HepG2 (cell line): ENCODE results near the gene ZNF425. TPM values are rescaled to one million over a fixed set of nuclear protein-coding genes. Genes with fewer than 3 reads are reported as not detected.

Source experiments
- BCL6 ChIP-seq: IDR thresholded peaks from 2 replicates; pipeline ENCODE4 v1.6.1; 2016; ENCODE audit warnings: missing genetic modification reagents, missing compliant biosample characterization
- FOSL1 ChIP-seq: sonication (generic); formaldehyde crosslinking; IDR thresholded peaks from 2 replicates; pipeline ENCODE4 v1.9.0; 2021; ENCODE audit warnings: missing genetic modification reagents, borderline replicate concordance
- HDAC1 ChIP-seq: sonication (generic); formaldehyde crosslinking; IDR thresholded peaks from 2 replicates; pipeline ENCODE4 v1.5.1; 2020; ENCODE audit warnings: mild to moderate bottlenecking, missing genetic modification reagents
- HNRNPH1 ChIP-seq: fragments of 200-400 bp; formaldehyde crosslinking; optimal IDR thresholded peaks from 2 replicates; pipeline ENCODE3; 2017; ENCODE audit warnings: mild to moderate bottlenecking, low read depth, low read length
- LCORL ChIP-seq, 2 experiments: fragments of 450-650 bp in 1 of 2; sonication (generic) in 1 of 2; formaldehyde crosslinking in 1 of 2; IDR thresholded peaks; 2 replicates each; pipeline versions ENCODE4 v1.5.0 to v1.6.1; 2017 to 2020; ENCODE audit warnings: antibody characterized with exemption in 1 of 2, missing genetic modification reagents in 1 of 2
- MAFF ChIP-seq: IDR thresholded peaks from 2 replicates; pipeline ENCODE4 v1.6.1; 2011; ENCODE audit warnings: low read depth, low read length, improper control_type of control experiment
- MBNL3 ChIP-seq: fragments of 250-450 bp; sonication (Bioruptor Pico); conservative IDR thresholded peaks from 2 replicates; pipeline ENCODE4 v1.8.0; 2022; ENCODE audit warnings: mild to moderate bottlenecking, inconsistent platforms
- MTERF4 ChIP-seq: sonication (generic); formaldehyde crosslinking; IDR thresholded peaks from 2 replicates; pipeline ENCODE4 v1.8.0; 2023; ENCODE audit warnings: mild to moderate bottlenecking, missing genetic modification reagents
- RAD51 ChIP-seq: fragments of 450-650 bp; IDR thresholded peaks from 2 replicates; pipeline ENCODE4 v1.6.1; 2016; ENCODE audit warnings: borderline replicate concordance
- REL ChIP-seq: sonication (generic); formaldehyde crosslinking; conservative IDR thresholded peaks from 2 replicates; pipeline ENCODE4 v1.8.0; 2022; ENCODE audit warnings: mild to moderate bottlenecking, missing genetic modification reagents, moderate library complexity
- SRY ChIP-seq: sonication (generic); formaldehyde crosslinking; IDR thresholded peaks from 2 replicates; pipeline ENCODE4 v1.8.0; 2022; ENCODE audit warnings: mild to moderate bottlenecking, missing genetic modification reagents
- TBP ChIP-seq: sonication (generic); formaldehyde crosslinking; IDR thresholded peaks from 2 replicates; pipeline ENCODE4 v1.5.0; 2020; ENCODE audit warnings: missing genetic modification reagents
- TP53 ChIP-seq: sonication (generic); formaldehyde crosslinking; conservative IDR thresholded peaks from 2 replicates; pipeline ENCODE4 v1.4.0; 2020; ENCODE audit warnings: missing genetic modification reagents
- XBP1 ChIP-seq: sonication (generic); formaldehyde crosslinking; IDR thresholded peaks from 2 replicates; pipeline ENCODE4 v1.5.0; 2020; ENCODE audit warnings: missing genetic modification reagents
- YEATS4 ChIP-seq: sonication (generic); formaldehyde crosslinking; IDR thresholded peaks from 2 replicates; pipeline ENCODE4 v1.4.0; 2020; ENCODE audit warnings: missing genetic modification reagents, borderline replicate concordance
- ZBTB26 ChIP-seq: IDR thresholded peaks from 2 replicates; pipeline ENCODE4 v1.6.1; 2016; ENCODE audit warnings: missing compliant biosample characterization, missing genetic modification reagents, borderline replicate concordance
- ZFP36L2 ChIP-seq: sonication (generic); formaldehyde crosslinking; IDR thresholded peaks from 2 replicates; pipeline ENCODE4 v1.4.0; 2020; ENCODE audit warnings: missing genetic modification reagents
- ZNF205 ChIP-seq: IDR thresholded peaks from 2 replicates; pipeline ENCODE4 v1.6.1; 2018; ENCODE audit warnings: missing biosample characterization, missing genetic modification reagents
- ZNF362 ChIP-seq: sonication (generic); formaldehyde crosslinking; IDR thresholded peaks from 2 replicates; pipeline ENCODE4 v1.4.0; 2020; ENCODE audit warnings: missing genetic modification reagents, mild to moderate bottlenecking, borderline replicate concordance
- ZNF572 ChIP-seq: sonication (generic); formaldehyde crosslinking; IDR thresholded peaks from 2 replicates; pipeline ENCODE4 v1.5.1; 2020; ENCODE audit warnings: mild to moderate bottlenecking, missing genetic modification reagents
- ZNF589 ChIP-seq: sonication (generic); formaldehyde crosslinking; conservative IDR thresholded peaks from 2 replicates; pipeline ENCODE4 v1.8.0; 2022; ENCODE audit warnings: mild to moderate bottlenecking, moderate library complexity, missing genetic modification reagents
- ZNF674 ChIP-seq: sonication (generic); formaldehyde crosslinking; IDR thresholded peaks from 2 replicates; pipeline ENCODE4 v1.5.0; 2020; ENCODE audit warnings: low read depth, mild to moderate bottlenecking, missing genetic modification reagents
- ZNF737 ChIP-seq: sonication (generic); formaldehyde crosslinking; IDR thresholded peaks from 2 replicates; pipeline ENCODE4 v1.5.0; 2020; ENCODE audit warnings: missing genetic modification reagents, mild to moderate bottlenecking, borderline replicate concordance
- ZNF775 ChIP-seq: sonication (generic); formaldehyde crosslinking; IDR thresholded peaks from 2 replicates; pipeline ENCODE4 v1.4.0; 2020; ENCODE audit warnings: missing genetic modification reagents, mild to moderate bottlenecking, moderate library complexity, borderline replicate concordance
- polyA plus RNA-seq, 8 experiments: library from polyadenylated mRNA; depleted of rRNA in 3 of 8; stranded (reverse) in 7 of 8; unstranded in 1 of 8; fragments of >200 nt; fragmentation: Illumina TruSeq in 4 of 8; extraction: Trizol in 4 of 8; gene quantifications; 2 replicates each; pipeline versions ENCODE4 v1.2.1 to v1.2.3, GENCODE V29; 2011 to 2016; ENCODE audit warnings: low read depth in 4 of 8, missing spikeins in 1 of 8, mixed read lengths in 1 of 8; ENCODE audit not compliant: insufficient read depth in 1 of 8
- total RNA-seq, 5 experiments: library from RNA; depleted of rRNA; stranded (reverse); fragments of >200 nt; fragmentation: Illumina TruSeq; extraction: Trizol; gene quantifications; 2 replicates each; pipeline ENCODE4 v1.2.3, GENCODE V29; 2016; ENCODE audit warnings: low read depth in 1 of 5
- TF ChIP-seq, protein P1 (sequence below): sonication (generic); formaldehyde crosslinking; IDR thresholded peaks from 2 replicates; pipeline ENCODE4 v1.5.0; 2020; ENCODE audit warnings: mild to moderate bottlenecking, missing genetic modification reagents, moderate library complexity

Gene ZNF425
- total and polyA plus RNA-seq, 2 of the 13 experiments (the other 11 are each of a cell fraction or from before 2014, with no cell fraction given) = 0.51 to 1.1 TPM

GRCh38 chr7:149147752-149148653 lies 21.9 kb upstream of the ZNF425 start (continued):
- TF ChIP-seq MTERF4 (CRISPR knock-in tag) = no peak
- TF ChIP-seq ZNF205 (CRISPR knock-in tag) = no peak
- no peak for TF ChIP-seq BCL6 (CRISPR knock-in tag)
- no peak for TF ChIP-seq TBP
- no peak for TF ChIP-seq ZNF674
- TF ChIP-seq ZNF362 (CRISPR knock-in tag) = no peak
- no peak for TF ChIP-seq RAD51
- TF ChIP-seq ZNF737 = no peak
- TF ChIP-seq HNRNPH1 = no peak
- TF ChIP-seq XBP1 = no peak
- TF ChIP-seq SRY = 0 out of 2 replicates have a peak, but pooled peaks have one; percentile 54
- TF ChIP-seq ZFP36L2 = no peak
- peak; percentile 58; the same call in 1 of the 2 replicates for TF ChIP-seq HDAC1
- no peak for TF ChIP-seq MBNL3
- no peak for TF ChIP-seq ZNF775 (CRISPR knock-in tag)
- TF ChIP-seq YEATS4 (CRISPR knock-in tag) = no peak; the same call in 1 of the 2 replicates
- no peak for TF ChIP-seq MAFF
- no peak for TF ChIP-seq REL (CRISPR knock-in tag)
- TF ChIP-seq ZNF572 (CRISPR knock-in tag) = no peak
- TF ChIP-seq, protein P1, sequence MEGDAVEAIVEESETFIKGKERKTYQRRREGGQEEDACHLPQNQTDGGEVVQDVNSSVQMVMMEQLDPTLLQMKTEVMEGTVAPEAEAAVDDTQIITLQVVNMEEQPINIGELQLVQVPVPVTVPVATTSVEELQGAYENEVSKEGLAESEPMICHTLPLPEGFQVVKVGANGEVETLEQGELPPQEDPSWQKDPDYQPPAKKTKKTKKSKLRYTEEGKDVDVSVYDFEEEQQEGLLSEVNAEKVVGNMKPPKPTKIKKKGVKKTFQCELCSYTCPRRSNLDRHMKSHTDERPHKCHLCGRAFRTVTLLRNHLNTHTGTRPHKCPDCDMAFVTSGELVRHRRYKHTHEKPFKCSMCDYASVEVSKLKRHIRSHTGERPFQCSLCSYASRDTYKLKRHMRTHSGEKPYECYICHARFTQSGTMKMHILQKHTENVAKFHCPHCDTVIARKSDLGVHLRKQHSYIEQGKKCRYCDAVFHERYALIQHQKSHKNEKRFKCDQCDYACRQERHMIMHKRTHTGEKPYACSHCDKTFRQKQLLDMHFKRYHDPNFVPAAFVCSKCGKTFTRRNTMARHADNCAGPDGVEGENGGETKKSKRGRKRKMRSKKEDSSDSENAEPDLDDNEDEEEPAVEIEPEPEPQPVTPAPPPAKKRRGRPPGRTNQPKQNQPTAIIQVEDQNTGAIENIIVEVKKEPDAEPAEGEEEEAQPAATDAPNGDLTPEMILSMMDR (CRISPR knock-in tag) = peak; percentile 26
- no peak for TF ChIP-seq LCORL (IDR thresholded peaks at IDR 0.05)
- TF ChIP-seq LCORL (CRISPR knock-in tag; IDR thresholded peaks at IDR 0.05) = 0 out of 2 replicates have a peak, but pooled peaks have one; percentile 10
- TF ChIP-seq ZBTB26 (CRISPR knock-in tag) = no peak
- no peak for TF ChIP-seq FOSL1 (CRISPR knock-in tag)
- no peak for TF ChIP-seq ZNF589
- TF ChIP-seq TP53 = no peak
